GM18907 (cell line): ENCODE measurements around the gene SGMS1.
"Not testable (repeated sequence)": the region's sequence is repeated elsewhere in the genome, so short reads cannot be mapped to it uniquely, and the experiment has no call there.

Source experiments
- ATAC-seq: cut with Tn5 transposase; IDR thresholded peaks from one replicate; pipeline ENCODE4 v1.9.1; 2021; ENCODE audit warnings: mild to moderate bottlenecking, moderate library complexity; ENCODE audit not compliant: unreplicated experiment

The SGMS1 gene

GRCh38 chr10:50541317-50541716, 82.4 kb downstream of the SGMS1 start:
- ATAC-seq = no peak

GRCh38 chr10:50540826-50541122, 83.0 kb downstream of the SGMS1 start:
- peak; percentile 5 for ATAC-seq

- peak; percentile 57 for ATAC-seq
These were observed 83.5 kb downstream of the SGMS1 start for GRCh38 chr10:50540069-50540825.

GRCh38 chr10:50538555-50539398, 85.0 kb downstream of the SGMS1 start:
- peak; percentile 41 for ATAC-seq

- ATAC-seq = no peak
These were observed 87.0 kb downstream of the SGMS1 start for GRCh38 chr10:50536617-50537240.

- ATAC-seq = not testable (repeated sequence)
These were observed 88.9 kb downstream of the SGMS1 start for GRCh38 chr10:50534748-50535376.

GRCh38 chr10:50533296-50533695, 90.5 kb downstream of the SGMS1 start:
- ATAC-seq = no peak

- ATAC-seq = no peak
These were observed 92.2 kb downstream of the SGMS1 start for GRCh38 chr10:50531388-50532077.

- ATAC-seq = no peak
These were observed 94.1 kb downstream of the SGMS1 start for GRCh38 chr10:50529660-50530059.

GRCh38 chr10:50528206-50528605, 95.5 kb downstream of the SGMS1 start:
- peak; percentile 70 for ATAC-seq

GRCh38 chr10:50527442-50528043, 96.2 kb downstream of the SGMS1 start:
- ATAC-seq = no peak

- no peak for ATAC-seq
These were observed 97.6 kb downstream of the SGMS1 start for GRCh38 chr10:50526185-50526584.

GRCh38 chr10:50523357-50523756, 100.4 kb downstream of the SGMS1 start:
- no peak for ATAC-seq

GRCh38 chr10:50522908-50523307, 100.8 kb downstream of the SGMS1 start:
- no peak for ATAC-seq

- no peak for ATAC-seq
These were observed 103.6 kb downstream of the SGMS1 start for GRCh38 chr10:50520115-50520514.

GRCh38 chr10:50517626-50518025, 106.1 kb downstream of the SGMS1 start:
- no peak for ATAC-seq

GRCh38 chr10:50516171-50516570, 107.6 kb downstream of the SGMS1 start:
- ATAC-seq = no peak

- no peak for ATAC-seq
These were observed 108.3 kb downstream of the SGMS1 start for GRCh38 chr10:50515420-50515819.

GRCh38 chr10:50514995-50515394, 108.8 kb downstream of the SGMS1 start:
- ATAC-seq = no peak

- ATAC-seq = no peak
These were observed 109.8 kb downstream of the SGMS1 start for GRCh38 chr10:50513956-50514355.
